Vagina (tissue), 2 donors: ENCODE measurements around the gene HASPIN.
"Not testable (repeated sequence)": the region's sequence is repeated elsewhere in the genome, so short reads cannot be mapped to it uniquely, and the experiment has no call there.

Experiments used
- POLR2A ChIP-seq, 2 donors: fragments of 450-650 bp; IDR thresholded peaks; one replicate each; pipeline ENCODE4 v1.6.1; 2017; ENCODE audit warnings: antibody characterized with exemption in 2 of 2, mild to moderate bottlenecking in 2 of 2, moderate library complexity in 2 of 2
- TF ChIP-seq, protein P1 (sequence below), 3 experiments: fragments of 450-650 bp in 2 of 3; fragments of 200-600 bp in 1 of 3; sonication (generic) in 1 of 3; IDR thresholded peaks; one replicate each; pipeline ENCODE4 v1.5.1; 2017 to 2019; ENCODE audit warnings: antibody characterized with exemption in 3 of 3, mild to moderate bottlenecking in 2 of 3, moderate library complexity in 2 of 3

DNA sequence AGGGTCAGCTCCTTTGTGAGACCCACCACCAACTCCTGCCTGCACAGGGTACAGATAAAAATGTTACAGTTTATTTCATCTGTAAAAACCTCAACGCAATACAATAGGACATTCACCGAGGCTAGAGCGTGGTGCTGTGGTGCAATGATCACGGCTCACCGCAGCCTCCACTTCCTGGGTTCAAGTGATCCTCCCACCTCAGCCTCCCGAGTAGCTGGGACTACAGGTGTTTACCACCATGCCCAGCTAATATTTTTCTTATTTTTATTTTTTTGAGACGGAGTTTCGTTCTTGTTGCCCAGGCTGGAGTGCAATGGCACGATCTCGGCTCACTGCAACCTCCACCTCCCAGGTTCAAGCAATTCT, 11.2 kb downstream of the HASPIN start:
- TF ChIP-seq POLR2A (IDR thresholded peaks at IDR 0.05) = not testable (repeated sequence)
- TF ChIP-seq, protein P1, sequence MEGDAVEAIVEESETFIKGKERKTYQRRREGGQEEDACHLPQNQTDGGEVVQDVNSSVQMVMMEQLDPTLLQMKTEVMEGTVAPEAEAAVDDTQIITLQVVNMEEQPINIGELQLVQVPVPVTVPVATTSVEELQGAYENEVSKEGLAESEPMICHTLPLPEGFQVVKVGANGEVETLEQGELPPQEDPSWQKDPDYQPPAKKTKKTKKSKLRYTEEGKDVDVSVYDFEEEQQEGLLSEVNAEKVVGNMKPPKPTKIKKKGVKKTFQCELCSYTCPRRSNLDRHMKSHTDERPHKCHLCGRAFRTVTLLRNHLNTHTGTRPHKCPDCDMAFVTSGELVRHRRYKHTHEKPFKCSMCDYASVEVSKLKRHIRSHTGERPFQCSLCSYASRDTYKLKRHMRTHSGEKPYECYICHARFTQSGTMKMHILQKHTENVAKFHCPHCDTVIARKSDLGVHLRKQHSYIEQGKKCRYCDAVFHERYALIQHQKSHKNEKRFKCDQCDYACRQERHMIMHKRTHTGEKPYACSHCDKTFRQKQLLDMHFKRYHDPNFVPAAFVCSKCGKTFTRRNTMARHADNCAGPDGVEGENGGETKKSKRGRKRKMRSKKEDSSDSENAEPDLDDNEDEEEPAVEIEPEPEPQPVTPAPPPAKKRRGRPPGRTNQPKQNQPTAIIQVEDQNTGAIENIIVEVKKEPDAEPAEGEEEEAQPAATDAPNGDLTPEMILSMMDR (IDR thresholded peaks at IDR 0.05) = not testable (repeated sequence)
